Cerebellar cortex (tissue), 1 donor: ENCODE results near the gene RNFT2.

Source experiments
- DNase-seq: peaks from one replicate; pipeline ENCODE4 v3.0.0-alpha.2; 2015; ENCODE audit warnings: low spot score

RNFT2 gene, protein sequence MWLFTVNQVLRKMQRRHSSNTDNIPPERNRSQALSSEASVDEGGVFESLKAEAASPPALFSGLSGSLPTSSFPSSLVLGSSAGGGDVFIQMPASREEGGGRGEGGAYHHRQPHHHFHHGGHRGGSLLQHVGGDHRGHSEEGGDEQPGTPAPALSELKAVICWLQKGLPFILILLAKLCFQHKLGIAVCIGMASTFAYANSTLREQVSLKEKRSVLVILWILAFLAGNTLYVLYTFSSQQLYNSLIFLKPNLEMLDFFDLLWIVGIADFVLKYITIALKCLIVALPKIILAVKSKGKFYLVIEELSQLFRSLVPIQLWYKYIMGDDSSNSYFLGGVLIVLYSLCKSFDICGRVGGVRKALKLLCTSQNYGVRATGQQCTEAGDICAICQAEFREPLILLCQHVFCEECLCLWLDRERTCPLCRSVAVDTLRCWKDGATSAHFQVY

DNA sequence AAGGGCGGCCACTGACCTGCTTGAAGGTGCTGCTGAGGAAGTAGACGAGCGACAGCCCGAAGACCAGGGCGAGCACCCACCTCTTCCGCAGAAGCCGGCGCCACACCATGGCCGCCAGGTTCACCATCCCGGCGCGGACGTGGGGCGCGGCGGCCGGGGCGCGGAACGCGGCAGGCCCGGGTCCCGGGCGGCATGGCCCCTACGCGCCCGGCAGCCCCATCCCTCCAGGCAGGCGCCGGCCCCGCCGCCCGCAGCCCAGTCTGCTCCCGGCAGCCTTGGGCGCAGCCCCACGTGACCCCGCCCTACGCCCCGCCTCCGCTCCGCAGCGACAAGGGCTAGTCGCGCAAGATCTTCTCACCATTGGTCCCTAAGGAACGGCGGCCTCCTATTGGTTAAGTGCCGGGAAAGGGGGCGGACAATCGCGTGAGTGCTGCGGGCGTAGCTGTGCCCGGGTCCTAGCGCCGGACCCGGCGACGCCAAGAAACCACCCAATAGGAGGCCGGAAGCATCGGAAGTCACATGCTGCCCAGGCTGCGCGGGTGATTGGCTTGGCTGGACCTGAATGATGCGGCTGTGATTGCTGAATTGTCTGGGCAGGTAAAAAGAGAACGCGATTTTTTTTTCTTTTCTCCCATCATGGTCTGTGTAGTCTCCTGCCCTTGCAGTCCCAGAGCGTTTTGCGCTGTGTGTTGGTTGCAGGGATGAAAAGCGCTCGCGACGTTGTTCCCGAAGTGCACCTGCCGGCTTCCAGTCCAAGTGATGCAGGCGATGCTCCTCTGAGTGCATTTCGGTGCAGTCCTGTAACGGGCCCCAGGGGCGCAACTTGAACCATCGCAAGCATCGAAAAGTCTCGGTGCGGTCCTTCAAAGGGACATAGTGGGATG, at the start of gene RNFT2, which contains the start of gene SPRING1:
TSS of gene RNFT2 (plus strand) at position 542 of the 884 bp plus-strand sequence. CDS start 2,183 bp downstream, outside the sequence.
TSS of gene SPRING1 (minus strand) at position 296 of the 884 bp plus-strand sequence. CDS start at position 127, 169 bp downstream.
- DNase-seq: peak; percentile 99

DNA sequence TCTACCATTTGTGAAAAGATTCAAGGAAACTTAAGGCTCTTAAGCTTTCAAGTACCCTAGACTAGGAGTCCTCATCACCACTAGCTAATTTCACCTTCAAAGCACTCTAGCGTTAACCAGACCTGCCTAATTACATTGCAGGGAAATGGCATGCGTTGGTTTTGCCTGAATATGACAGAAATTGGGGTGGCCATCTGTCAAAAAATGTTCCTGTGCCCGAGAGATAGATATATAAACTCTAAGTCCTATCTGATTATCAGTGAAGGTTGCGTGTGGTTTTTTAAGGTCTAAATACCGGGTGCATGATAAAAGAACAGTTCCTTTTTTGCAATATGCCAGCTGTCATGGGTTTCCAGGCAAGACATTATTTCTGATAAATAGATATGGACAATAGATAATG, 48.6 kb upstream of the RNFT2 start:
- DNase-seq: no peak

DNA sequence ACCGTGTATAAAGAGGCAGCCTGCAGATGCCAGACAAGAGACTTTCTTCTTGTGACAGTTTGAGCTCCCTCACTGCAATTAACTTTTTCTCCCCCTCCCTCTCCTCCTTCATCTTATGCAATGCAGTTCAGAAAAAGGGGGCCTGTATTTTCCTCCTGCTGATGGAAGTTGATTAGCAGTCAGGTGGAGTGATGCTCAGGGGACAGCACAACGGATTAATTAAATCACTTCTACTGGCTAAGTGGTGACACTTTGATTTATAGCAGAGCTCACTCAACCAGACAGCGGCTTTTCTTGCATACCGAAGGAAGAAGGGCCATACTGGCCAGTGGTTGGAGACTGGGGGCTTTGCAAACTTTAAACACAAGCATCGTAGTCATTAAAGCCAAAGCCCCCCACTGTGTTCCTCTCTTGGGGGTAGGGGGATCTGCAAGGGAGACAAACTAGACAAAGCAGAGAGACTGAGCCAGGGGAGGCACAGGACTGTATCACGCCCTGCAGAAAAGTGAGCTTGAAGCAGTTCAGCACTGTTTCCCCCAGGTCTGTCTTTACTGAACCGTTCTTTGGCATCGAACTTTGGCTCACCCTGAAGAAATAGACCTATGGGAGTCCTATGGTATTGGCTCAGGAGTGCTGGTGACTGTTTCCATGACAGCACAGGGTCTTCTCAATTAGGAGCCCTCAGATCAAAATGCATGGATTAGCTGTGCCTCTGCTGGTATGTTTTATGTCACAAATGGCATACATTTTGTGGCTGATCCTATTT, 48.0 kb upstream of the RNFT2 start:
- DNase-seq: no peak

DNA sequence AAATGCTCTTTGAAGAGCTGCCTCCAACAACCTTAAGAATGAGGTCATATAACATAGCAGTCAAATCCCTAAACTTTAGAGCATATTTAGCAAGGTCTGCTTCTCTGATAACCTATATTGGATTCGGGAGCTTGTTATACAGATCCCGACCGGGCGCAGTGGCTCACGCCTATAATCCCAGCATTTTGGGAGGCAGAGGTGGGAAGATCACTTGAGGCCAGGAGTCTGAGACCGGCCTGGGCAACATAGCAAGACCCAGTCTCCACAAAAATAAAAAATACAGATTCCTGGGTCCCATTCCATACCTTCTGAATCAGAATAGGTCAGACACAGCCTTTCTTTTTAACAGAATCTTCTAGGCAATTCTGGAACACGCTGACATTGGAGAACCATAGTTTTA, 46.9 kb upstream of the RNFT2 start:
- DNase-seq: no peak

DNA sequence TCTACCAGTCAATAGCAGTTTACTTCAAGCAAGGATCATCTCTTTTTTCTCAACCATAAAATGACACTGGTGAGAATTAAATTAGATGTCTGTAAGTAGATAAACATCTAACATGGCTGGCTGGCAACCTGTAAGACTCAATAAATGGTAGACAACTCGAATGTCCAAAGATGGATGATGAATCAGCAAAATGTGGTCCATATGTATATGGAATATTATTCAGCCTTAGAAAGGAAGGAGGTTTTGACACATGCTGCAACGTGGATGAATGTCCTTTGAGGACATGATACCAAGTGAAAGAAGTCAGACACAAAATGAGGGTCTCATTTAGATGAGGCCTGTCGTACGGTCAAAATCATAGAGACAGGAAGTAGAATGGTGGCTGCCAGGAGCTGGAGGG, 46.5 kb upstream of the RNFT2 start:
- DNase-seq: no peak

DNA sequence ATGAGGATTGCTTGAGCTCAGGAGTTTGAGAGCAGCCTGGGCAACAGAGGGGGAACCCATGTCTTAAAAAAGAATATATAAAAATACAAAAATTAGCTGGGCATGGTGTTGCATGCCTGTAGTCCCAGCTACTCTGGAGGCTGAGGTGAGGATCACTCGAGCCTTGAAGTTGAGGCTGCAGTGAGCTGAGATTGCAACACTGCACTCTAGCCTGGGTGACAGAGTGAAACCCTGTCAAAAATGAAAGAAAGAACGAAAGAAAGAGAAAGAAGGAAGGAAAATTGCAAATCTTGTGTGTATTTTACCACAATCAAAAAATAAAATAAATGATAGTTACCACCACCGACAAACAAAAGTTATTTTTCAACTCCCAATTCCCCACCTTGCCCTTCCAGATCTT, 45.5 kb upstream of the RNFT2 start:
- DNase-seq: no peak

DNA sequence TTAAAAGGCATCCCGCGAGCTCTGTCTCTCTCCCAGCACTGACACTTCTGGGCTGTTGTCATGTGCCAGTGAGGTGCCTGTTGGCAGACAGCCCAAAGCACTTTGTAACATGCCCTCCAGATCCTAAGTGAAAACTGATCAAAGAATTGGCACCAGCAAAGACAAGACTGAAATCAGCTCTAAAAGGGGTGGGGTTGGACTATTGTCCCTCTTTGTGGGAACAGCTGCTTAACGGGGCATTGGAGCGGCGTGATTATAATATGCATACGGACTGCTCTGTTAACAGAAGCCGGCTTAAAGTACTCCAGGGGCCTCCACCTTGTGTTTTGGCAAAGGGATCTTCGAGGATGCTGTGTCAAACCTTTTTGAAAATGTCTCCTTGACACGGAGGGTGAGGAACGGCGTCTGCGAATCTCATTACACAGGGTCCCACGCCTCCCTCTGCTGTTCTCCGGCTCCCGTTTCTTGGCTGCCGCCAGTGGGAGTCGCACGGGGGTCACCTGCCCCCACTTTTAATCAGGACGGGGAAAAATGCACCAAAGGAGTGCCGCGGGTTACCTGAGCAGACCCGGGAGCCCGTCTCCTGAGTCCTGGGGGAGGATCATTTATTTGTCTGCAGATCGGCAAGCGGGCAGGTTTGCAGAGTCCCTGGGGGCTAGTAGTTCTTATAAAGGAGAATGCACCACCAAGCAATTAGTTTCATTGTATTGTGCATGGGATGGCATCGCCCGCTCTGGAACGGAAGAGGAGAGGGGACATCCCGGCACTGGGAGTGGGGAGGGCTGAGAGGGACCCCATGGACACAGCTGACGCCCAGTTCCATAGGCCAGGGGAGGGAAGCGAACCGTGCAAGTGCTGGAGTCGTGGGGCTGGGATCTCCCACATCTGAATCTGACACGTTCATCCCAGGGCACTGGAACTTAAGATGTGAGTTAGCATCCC, 44.6 kb upstream of the RNFT2 start:
- DNase-seq: no peak

DNA sequence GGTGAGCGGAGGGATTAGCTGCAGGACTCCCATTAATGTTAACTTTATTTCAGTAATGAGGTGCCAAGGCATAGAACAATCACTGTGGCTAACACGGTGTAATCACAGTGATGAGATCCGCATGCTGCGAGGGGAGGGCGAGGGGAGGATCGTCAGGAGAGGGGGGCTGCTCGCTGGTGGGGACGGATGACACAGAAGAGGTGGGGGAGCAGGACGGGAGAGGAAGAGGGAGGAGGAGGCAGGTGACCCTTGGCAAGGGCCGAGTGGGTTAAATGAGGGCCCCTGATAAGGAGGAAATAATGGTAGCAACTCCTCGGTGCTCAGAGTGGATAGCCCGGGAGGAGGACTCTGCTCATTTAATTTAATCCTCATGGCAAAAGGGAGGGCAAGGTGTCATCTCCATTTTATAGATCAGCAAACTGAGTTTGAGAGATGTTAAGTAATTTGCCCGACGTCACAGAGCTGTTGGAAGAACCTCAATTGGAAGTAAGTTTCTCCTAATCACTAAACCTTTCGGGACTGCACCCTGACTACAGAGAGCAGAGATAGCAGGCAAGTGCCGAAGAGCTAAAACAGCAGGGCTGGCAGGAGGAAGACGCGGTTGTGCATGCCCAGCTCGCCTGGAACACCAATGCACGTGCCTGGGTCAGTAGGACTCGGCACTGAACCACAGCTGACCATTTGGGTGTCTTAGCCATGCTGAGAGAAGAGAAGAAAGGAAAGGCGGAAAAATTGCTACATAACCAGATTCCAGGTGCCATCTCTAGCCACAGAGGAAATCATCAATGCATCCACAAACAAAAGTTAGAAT, 43.3 kb upstream of the RNFT2 start:
- DNase-seq: peak; percentile 40

DNA sequence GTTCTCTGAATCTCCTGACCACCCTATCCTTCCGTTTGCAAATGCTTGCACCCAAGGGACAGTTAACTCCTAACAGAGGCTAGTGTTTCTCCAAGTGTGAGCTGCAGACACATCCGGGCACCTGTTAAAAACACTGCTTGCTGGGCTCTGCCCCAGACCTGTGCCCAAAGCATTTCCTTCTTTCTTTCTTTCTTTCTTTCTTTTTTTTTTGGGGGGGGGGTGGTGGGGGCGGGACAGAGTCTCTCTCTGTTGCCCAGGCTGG, 42.7 kb upstream of the RNFT2 start:
- no peak for DNase-seq

DNA sequence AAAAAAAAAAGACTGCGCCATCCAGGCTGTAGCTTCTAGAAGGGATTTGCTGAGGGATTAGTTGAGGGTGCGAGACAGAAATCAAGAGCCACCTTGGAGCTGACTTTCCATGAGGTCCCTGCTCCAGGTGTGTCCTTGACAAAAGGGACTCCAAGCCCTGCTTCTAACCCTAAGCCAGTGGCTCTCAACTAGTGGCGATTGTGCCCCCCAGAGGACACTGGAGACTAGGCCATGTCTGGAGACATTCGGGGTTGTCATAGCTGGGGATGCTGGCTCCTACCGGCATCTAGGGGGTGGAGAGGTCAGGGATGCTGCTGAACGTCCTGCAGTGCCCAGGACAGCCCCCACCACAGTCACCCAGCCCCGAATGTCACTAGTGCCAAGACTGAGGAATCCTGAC, 40.8 kb upstream of the RNFT2 start:
- peak; percentile 63 for DNase-seq

DNA sequence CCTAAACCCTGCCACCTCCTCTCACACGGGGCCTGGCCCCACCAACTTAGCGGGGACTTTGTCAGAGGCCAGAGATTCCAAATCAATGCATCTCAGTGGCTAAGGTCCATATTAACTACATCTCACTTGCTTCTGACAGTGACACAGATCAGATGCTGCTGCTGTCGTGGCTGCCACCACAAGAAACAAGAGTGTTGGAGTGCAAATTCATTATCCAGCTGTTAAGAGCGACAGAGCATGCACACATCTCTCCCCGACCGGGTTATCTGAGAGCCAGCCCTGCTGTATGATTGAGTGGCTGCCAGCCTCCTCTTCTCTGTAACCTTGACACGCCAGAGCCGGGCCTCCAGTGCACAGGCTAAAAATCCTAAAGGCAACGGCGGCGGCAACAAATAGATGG, 40.4 kb upstream of the RNFT2 start:
- DNase-seq: no peak

DNA sequence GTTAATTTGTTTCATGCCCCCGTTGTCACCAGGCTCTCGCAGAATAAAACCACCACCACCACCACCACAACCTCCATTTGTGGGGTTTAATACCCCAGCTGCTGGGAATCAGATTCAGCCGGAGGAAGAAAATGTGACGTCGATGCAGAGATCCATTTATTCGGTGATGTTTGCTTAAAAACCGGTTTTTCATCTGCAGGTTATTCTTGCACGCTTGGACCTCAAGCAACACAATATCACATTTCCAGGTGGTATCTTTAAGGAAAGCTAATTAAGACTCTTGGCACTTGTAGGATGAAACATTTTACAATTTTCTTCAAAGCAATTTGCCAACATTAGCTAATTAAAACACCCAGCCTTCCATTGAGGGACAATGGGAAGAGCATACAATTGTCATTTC, 40.0 kb upstream of the RNFT2 start:
- no peak for DNase-seq

DNA sequence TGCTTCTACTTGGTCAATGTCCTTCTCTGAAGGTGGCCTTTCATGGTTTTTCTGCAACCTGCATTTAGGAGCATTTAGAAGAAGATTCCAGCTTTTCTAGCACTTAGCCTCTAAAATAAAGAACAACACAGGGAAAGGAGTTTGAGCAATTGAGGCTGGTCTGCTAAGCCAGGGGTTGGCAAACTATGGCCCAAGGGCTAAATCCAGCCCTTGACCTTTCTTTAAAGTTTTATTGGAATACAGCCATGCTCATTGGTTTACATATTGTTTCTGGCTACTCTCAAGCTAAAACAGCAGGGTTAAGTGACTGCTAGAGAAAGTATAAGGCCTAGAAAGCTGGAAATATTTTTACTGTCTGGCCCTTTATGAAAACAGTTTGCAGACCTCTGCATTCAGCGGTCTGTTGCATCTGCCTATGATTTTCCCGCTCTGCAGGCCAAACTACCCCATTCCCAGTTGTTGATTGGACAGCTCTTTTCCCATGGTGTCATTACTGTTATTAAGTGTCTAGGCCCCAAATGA, 39.5 kb upstream of the RNFT2 start:
- DNase-seq: no peak

DNA sequence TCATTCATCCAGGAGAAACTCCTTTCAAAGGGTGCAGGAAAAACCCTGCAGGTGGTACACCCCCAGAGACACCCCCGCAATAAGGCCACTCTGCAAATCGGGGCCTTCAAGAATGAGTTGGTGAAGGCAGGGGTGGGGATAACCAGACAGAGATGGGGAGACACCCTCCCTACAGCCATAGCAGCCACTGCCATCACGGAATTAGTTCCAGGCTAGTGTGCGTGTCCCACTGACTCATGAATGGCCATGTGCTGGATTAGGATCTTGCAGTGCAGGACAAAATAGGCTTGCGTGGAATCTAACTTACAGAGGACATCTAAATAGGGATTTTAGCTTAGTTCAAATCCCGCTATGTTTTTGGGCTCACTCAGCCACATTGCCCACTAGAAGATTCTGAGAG, 38.0 kb upstream of the RNFT2 start:
- no peak for DNase-seq

DNA sequence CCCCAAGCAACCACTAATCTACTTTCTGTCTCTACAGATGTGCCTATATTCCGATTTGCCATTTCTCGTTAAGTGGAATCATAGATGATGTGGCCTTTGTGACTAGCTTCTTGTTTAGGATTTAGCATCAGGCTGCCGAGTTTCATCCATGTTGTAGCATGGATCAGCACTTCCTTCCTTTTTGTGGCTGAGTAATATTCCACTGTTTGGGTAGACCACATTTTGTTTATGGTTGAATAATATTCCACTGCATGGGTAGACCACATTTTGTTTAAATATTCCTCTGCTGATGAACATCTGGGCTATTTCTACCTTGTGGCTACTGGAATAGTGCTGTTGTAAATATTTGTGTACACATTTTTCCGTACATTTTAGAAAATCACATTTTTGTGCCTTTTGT, 36.7 kb upstream of the RNFT2 start:
- no peak for DNase-seq

DNA sequence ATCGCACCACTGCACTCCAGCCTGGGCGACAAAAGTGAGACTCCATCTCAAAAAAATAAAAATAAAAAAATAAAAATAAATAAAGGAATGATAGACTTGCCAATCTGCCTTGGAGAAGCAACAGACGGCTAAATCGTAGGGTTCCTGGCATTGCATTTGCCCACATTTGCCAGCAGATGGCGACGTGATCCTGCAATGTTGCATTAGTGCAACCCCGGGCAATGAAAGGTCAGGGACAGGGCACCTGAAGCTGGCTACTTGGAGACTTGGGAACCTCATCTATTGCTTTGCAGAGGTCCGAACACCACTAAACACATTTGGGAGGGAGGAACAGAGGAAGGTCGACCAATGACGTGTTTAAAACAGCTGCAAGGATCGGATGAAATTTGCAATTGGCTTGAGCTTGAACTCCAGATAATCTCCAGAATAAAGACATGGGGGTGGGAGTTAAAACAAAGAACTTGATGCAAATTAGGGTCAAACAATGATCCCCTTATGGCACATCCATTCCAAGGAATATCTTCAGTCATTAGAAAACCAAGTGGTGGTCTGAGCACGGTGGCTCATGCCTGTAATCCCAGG, 34.8 kb upstream of the RNFT2 start:
- DNase-seq: peak; percentile 78

DNA sequence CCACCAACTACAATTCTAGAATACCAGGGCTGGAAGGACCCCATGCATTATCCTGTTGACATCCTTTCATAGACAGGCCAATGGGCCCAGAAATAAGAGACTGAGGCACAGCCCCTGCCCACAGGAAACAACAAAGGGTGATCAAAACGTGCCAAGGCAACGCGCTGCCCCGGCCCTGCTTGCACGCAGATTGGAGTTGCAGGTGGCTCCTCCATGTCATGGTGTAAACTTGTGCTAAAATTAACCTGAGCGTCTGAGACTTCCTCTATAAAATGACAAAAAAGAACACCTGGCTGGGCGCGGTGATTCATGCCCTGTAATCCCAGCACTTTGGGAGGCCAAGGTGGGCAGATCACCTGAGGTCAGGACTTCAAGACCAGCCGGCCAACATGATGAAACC, 30.4 kb upstream of the RNFT2 start:
- no peak for DNase-seq

DNA sequence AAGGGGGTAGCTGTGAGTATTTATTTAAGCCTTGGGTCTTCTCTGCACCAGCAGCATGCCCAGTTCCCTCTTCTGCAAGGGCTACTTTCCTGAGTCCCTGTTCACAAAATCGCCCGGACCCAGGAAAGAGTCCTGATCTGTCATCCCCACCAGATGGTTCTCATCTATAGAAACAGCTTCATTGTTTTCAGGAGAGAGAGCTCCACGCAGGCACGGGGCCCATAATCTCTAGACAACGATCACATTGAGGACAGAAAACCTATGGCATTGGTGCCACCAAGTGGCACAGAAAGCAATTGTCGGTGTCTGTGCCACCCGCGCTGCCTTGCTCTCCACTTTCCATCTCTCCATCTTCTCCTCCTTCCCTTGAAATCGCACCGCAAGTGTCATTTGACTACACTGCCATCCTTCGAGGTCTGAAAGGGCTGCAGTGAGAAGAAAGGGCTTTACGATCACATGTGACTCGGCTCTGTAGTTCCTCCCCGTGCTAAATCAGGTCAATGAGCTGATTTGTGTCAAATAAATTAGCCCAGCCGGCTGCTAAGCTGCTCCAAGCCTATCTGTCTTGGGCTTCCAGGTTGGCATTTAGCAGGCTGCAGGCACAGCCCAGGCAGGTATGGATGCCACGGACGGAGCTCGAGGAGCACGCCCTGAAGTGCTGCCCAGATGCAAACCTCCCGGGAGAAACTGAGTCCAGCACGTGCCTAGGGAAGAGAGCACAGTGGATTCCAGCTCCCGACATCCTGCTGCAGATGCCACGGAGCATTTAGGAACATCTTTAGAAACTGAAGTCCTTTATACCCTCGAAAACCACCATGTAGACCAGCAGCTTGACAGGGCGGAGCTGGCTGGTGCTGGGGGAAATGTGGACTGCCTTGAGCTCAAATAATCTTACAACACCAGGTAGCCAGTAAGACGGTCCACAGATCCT, 29.0 kb upstream of the RNFT2 start:
- peak; percentile 96 for DNase-seq

DNA sequence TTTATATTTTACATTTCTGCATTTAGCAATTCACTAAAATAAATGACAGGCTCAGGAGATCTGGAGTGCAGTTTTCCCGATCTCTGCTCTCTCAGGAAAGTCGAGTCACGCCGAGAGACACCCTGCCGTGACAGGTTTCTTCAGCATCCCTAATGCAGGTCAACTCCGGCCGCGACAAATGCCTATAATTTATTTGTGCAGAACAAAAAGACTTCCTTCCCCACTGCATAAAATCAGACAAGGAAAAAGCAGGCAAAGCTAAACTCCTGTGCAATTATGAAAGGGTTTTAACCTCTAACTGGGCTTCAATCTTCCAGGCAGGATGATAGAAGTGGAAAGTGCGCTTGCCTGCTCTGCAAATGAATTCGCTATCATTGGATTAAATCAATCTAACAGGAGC, 28.3 kb upstream of the RNFT2 start:
- no peak for DNase-seq
